Measurements from ENCODE around the gene MAP3K3.
A peak's percentile ranks its signal among the peaks of the same experiment; 100 is the strongest.

MAP3K3 gene

DNA sequence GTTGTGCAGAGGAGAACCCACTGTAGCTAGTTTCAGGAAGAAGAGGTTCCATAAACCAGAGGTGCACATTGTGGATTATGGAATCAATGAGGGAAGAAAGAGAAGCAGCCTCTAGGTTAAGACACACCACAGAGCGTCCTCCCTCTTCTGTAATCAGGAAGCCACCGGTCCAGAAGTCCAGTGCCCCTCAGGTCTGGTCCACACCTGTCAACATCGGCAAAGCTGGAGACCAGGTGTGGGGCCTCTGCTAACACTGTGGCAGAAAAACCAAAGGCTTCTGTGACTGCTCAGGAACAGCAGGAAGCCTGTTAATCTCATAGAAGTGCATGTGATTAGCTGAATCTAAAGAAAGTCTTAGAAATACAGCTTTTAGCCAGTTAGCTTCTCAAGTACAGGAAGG lies 54.4 kb downstream of the MAP3K3 start:
- ATAC-seq (ENCODE audit: insufficient read depth, low read depth) (no peak), DNase-seq (no peak)
- H3K27ac ChIP-seq (ENCODE audit: low read length) = no peak overlapping the region
- no peak overlapping the region for H3K4me2 ChIP-seq (ENCODE audit: insufficient read depth, low read length)
- no peaks in the 10 kb centered on the region for H3K27me3 ChIP-seq (ENCODE audit: insufficient read depth, low read length, poor library complexity)
- no peak overlapping the region for H3K4me3 ChIP-seq (ENCODE audit: low read depth in 1 of 2, low read length in 2 of 2)
- no peak overlapping the region for H3K9ac ChIP-seq (ENCODE audit: low read depth, low read length)
- H3K79me2 ChIP-seq (ENCODE audit: insufficient read depth, low read length) = 0 out of 2 replicates have a peak, but pooled peaks cover under 1% of the 10 kb centered on the region
- H3K4me1 ChIP-seq (ENCODE audit: insufficient read depth, low read length) = no peaks in the 10 kb centered on the region
- H2AFZ ChIP-seq (ENCODE audit: low read depth, low read length) = no peak overlapping the region
- H3K9me3 ChIP-seq (ENCODE audit: insufficient read depth, low read length, severe bottlenecking) = no peaks in the 10 kb centered on the region
- H3K36me3 ChIP-seq (ENCODE audit: insufficient read depth, low read length) = peaks cover 85% of the 10 kb centered on the region
- no peaks in the 10 kb centered on the region for H4K20me1 ChIP-seq (ENCODE audit: insufficient read depth, low read length)
- TF ChIP-seq, protein P1, sequence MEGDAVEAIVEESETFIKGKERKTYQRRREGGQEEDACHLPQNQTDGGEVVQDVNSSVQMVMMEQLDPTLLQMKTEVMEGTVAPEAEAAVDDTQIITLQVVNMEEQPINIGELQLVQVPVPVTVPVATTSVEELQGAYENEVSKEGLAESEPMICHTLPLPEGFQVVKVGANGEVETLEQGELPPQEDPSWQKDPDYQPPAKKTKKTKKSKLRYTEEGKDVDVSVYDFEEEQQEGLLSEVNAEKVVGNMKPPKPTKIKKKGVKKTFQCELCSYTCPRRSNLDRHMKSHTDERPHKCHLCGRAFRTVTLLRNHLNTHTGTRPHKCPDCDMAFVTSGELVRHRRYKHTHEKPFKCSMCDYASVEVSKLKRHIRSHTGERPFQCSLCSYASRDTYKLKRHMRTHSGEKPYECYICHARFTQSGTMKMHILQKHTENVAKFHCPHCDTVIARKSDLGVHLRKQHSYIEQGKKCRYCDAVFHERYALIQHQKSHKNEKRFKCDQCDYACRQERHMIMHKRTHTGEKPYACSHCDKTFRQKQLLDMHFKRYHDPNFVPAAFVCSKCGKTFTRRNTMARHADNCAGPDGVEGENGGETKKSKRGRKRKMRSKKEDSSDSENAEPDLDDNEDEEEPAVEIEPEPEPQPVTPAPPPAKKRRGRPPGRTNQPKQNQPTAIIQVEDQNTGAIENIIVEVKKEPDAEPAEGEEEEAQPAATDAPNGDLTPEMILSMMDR (IDR thresholded peaks at IDR 0.05; ENCODE audit: borderline replicate concordance, extremely low read depth, low read length, poor library complexity, severe bottlenecking) = no peak
- no peak for TF ChIP-seq EZH2 (IDR thresholded peaks at IDR 0.05; ENCODE audit: borderline replicate concordance, low read depth, low read length, severe bottlenecking)

DNA sequence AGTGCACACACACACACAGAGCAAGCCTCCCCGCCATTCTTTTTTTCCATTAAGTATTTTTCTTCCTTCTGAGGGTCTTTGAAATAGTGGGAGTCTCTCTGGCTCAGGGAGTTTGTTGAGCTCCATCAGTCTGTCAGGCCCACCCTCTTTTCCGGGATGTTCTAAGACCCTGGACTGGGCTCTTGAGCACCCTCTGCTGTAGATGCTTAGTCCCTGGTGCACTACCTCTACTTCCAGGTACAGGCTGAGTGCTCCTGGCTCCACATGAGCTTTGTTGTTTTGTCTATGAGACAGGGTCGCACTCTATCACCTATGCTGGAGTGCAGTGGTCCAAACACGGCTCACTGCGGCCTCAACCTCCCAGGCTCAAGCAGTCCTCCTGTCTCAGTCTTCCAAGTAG lies 57.0 kb downstream of the MAP3K3 start:
- DNase-seq = no peak
- no peak overlapping the region for H2AFZ ChIP-seq (ENCODE audit: low read depth, low read length)

DNA sequence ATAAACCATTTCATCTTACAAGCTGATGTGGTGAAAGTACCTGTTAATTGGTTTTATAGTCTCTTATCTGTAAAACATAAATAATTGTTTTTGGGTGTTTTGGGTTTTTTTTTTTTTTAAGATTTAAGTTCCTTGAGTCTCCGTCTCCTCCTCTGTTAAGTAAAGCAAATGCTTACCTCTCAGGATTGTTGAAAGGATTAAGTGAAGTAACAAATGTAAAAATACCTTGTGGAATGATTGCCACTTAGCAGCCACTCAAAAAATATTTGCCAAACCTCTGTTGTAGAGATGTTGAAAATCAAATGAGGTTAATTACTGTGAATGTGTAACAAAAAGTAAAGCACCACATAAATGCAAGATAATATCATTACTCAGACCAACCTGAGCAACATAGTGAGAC lies 58.5 kb downstream of the MAP3K3 start:
- Histone ChIP-seq H3K27ac (ENCODE audit: low read length) (no peak overlapping the region), H3K4me2 (ENCODE audit: insufficient read depth, low read length) (no peak overlapping the region), H2AFZ (ENCODE audit: low read depth, low read length) (no peak overlapping the region), H4K20me1 (ENCODE audit: insufficient read depth, low read length) (no peaks in the 10 kb centered on the region), H3K9ac (ENCODE audit: low read depth, low read length) (no peak overlapping the region), H3K4me1 (ENCODE audit: insufficient read depth, low read length) (no peaks in the 10 kb centered on the region), H3K9me3 (ENCODE audit: insufficient read depth, low read length, severe bottlenecking) (no peaks in the 10 kb centered on the region), H3K36me3 (ENCODE audit: insufficient read depth, low read length) (peaks cover 95% of the 10 kb centered on the region), H3K27me3 (ENCODE audit: insufficient read depth, low read length, poor library complexity) (no peaks in the 10 kb centered on the region), H3K79me2 (ENCODE audit: insufficient read depth, low read length) (0 out of 2 replicates have a peak, but pooled peaks cover 2% of the 10 kb centered on the region), H3K4me3 (ENCODE audit: low read depth in 1 of 2, low read length in 2 of 2) (no peak overlapping the region)
- DNase-seq (no peak), ATAC-seq (ENCODE audit: insufficient read depth, low read depth) (no peak)
- no peak for TF ChIP-seq EZH2 (IDR thresholded peaks at IDR 0.05; ENCODE audit: borderline replicate concordance, low read depth, low read length, severe bottlenecking)
- TF ChIP-seq, protein P1 (IDR thresholded peaks at IDR 0.05; ENCODE audit: borderline replicate concordance, extremely low read depth, low read length, poor library complexity, severe bottlenecking) = no peak

More for the DNA sequence above, 57.0 kb downstream of the MAP3K3 start:
- no peak overlapping the region for H3K27ac ChIP-seq (ENCODE audit: low read length)
- 0 out of 2 replicates have a peak, but pooled peaks cover 2% of the 10 kb centered on the region for H3K79me2 ChIP-seq (ENCODE audit: insufficient read depth, low read length)
- no peak overlapping the region for H3K4me3 ChIP-seq (ENCODE audit: low read depth in 1 of 2, low read length in 2 of 2)
- no peaks in the 10 kb centered on the region for H3K27me3 ChIP-seq (ENCODE audit: insufficient read depth, low read length, poor library complexity)
- H3K4me2 ChIP-seq (ENCODE audit: insufficient read depth, low read length) = no peak overlapping the region
- ATAC-seq (ENCODE audit: insufficient read depth, low read depth) = no peak
- no peak overlapping the region for H3K9ac ChIP-seq (ENCODE audit: low read depth, low read length)
- no peaks in the 10 kb centered on the region for H3K4me1 ChIP-seq (ENCODE audit: insufficient read depth, low read length)
- TF ChIP-seq, protein P1 (IDR thresholded peaks at IDR 0.05; ENCODE audit: borderline replicate concordance, extremely low read depth, low read length, poor library complexity, severe bottlenecking) = peak; percentile 23
- TF ChIP-seq EZH2 (IDR thresholded peaks at IDR 0.05; ENCODE audit: borderline replicate concordance, low read depth, low read length, severe bottlenecking) = no peak
- H3K36me3 ChIP-seq (ENCODE audit: insufficient read depth, low read length) = peaks cover 93% of the 10 kb centered on the region
- no peaks in the 10 kb centered on the region for H3K9me3 ChIP-seq (ENCODE audit: insufficient read depth, low read length, severe bottlenecking)
- H4K20me1 ChIP-seq (ENCODE audit: insufficient read depth, low read length) = no peaks in the 10 kb centered on the region

DNA sequence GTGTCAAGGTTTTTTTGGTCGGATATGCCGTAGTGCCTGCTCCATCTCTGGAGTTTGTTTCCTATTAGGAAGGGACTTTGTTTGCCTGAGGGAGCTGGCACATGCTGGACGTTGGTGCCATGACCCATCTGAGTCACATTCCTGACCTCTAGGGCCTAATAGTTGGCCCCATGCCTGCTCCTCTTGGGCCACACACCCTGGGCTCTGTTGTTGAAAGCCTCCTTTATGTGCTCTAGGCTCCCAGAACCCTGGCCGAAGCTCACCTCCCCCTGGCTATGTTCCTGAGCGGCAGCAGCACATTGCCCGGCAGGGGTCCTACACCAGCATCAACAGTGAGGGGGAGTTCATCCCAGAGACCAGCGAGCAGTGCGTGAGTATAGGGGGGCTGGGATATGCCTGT lies 59.3 kb downstream of the MAP3K3 start:
- no peak overlapping the region for H2AFZ ChIP-seq (ENCODE audit: low read depth, low read length)
- no peak overlapping the region for H3K4me2 ChIP-seq (ENCODE audit: insufficient read depth, low read length)
- H3K4me1 ChIP-seq (ENCODE audit: insufficient read depth, low read length) = no peaks in the 10 kb centered on the region
- H3K9me3 ChIP-seq (ENCODE audit: insufficient read depth, low read length, severe bottlenecking) = no peaks in the 10 kb centered on the region
- no peak for DNase-seq
- no peak for ATAC-seq (ENCODE audit: insufficient read depth, low read depth)
- H3K9ac ChIP-seq (ENCODE audit: low read depth, low read length) = no peak overlapping the region
- no peak for TF ChIP-seq EZH2 (IDR thresholded peaks at IDR 0.05; ENCODE audit: borderline replicate concordance, low read depth, low read length, severe bottlenecking)
- TF ChIP-seq, protein P1 (IDR thresholded peaks at IDR 0.05; ENCODE audit: borderline replicate concordance, extremely low read depth, low read length, poor library complexity, severe bottlenecking) = no peak
- 0 out of 2 replicates have a peak, but pooled peaks cover 2% of the 10 kb centered on the region for H3K79me2 ChIP-seq (ENCODE audit: insufficient read depth, low read length)
- no peaks in the 10 kb centered on the region for H3K27me3 ChIP-seq (ENCODE audit: insufficient read depth, low read length, poor library complexity)
- H3K27ac ChIP-seq (ENCODE audit: low read length) = no peak overlapping the region
- no peaks in the 10 kb centered on the region for H4K20me1 ChIP-seq (ENCODE audit: insufficient read depth, low read length)
- no peak overlapping the region for H3K4me3 ChIP-seq (ENCODE audit: low read depth in 1 of 2, low read length in 2 of 2)
- H3K36me3 ChIP-seq (ENCODE audit: insufficient read depth, low read length) = peaks cover 95% of the 10 kb centered on the region

All from DND-41 (cell line).